ENCODE results near the gene HLCS.

HLCS gene

DNA sequence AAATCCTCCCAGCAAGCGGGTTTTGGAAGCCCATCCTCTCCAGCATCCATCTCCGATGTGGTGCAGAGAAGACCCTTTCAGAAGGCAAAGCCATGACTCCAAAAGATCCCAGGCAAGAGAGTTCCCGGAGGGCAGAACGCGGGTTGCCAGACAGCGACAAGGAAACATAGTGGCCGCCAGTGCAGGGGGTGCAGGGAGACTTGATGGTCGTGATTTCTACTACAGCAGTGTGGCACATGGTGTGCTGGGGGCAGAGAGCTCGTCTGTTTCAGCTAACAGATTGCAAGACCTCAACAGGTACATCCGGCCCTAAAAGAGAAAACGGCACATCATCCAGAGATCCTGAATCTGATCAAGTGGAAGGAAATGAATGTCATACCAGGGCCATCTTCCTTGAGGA, 74.3 kb downstream of the HLCS start:
- Histone ChIP-seq H3K4me3 (ENCODE audit: low read depth, low read length) (no peak overlapping the region), H3K4me1 (ENCODE audit: control insufficient read depth, insufficient read depth, low read length, unreplicated experiment) (peaks cover 8% of the 10 kb centered on the region), H2AFZ (ENCODE audit: low read length, unreplicated experiment) (no peak overlapping the region), H3K36me3 (ENCODE audit: insufficient read depth, low read length) (peaks cover 7% of the 10 kb centered on the region; the same call in 1 of the 2 replicates), H3K27me3 (ENCODE audit: insufficient read depth, low read length) (no peaks in the 10 kb centered on the region), H3K79me2 (ENCODE audit: control insufficient read depth, insufficient read depth, low read length, unreplicated experiment) (no peaks in the 10 kb centered on the region), H3K27ac (ENCODE audit: low read depth, low read length) (no peak overlapping the region)

DNA sequence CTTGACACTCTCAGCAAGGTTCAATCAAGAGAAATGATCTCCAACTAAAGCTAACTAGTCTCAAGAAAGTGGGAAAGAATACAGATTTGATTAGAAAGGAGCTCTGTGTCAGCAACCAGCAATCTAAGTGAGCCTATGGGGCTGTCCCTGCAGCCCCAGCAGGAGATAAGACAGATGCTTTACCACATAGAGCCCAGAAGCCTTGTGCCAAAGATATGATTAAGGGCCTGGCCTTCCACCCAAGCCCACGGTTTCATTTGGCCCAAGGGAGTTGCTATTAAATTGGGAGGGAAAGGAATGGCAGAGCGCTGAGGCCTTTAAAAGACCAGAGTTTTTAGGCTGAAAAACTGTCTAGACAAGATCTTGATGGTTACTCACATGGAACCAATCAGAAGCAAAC, 74.8 kb downstream of the HLCS start:
- Histone ChIP-seq H3K4me1 (ENCODE audit: control insufficient read depth, insufficient read depth, low read length, unreplicated experiment) (peaks cover 8% of the 10 kb centered on the region), H3K27me3 (ENCODE audit: insufficient read depth, low read length) (no peaks in the 10 kb centered on the region), H3K79me2 (ENCODE audit: control insufficient read depth, insufficient read depth, low read length, unreplicated experiment) (no peaks in the 10 kb centered on the region), H2AFZ (ENCODE audit: low read length, unreplicated experiment) (no peak overlapping the region), H3K4me3 (ENCODE audit: low read depth, low read length) (no peak overlapping the region), H3K36me3 (ENCODE audit: insufficient read depth, low read length) (peaks cover 7% of the 10 kb centered on the region; the same call in 1 of the 2 replicates), H3K27ac (ENCODE audit: low read depth, low read length) (no peak overlapping the region)

DNA sequence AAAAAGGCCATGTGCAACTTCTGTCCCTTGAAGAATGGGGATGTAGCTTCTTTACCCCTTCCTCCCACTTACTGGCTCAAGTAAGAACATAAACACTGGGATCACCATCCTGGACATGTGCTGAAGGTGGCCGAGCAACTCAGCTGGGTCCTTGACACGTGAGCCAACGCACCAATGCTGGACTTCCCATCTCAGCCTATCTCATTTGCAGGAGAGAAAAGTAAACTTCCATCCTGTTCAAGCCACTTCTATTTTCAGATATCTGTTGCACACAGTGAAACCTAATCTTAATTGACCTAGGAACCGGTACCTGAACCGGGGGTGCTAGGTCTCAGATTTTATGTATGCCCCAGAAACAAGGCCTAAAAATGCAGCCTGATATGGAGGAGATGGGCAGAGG, 75.3 kb downstream of the HLCS start:
- no peak overlapping the region for H2AFZ ChIP-seq (ENCODE audit: low read length, unreplicated experiment)
- no peak overlapping the region for H3K27ac ChIP-seq (ENCODE audit: low read depth, low read length)
- no peaks in the 10 kb centered on the region for H3K27me3 ChIP-seq (ENCODE audit: insufficient read depth, low read length)
- no peaks in the 10 kb centered on the region for H3K79me2 ChIP-seq (ENCODE audit: control insufficient read depth, insufficient read depth, low read length, unreplicated experiment)
- peaks cover 7% of the 10 kb centered on the region; the same call in 1 of the 2 replicates for H3K36me3 ChIP-seq (ENCODE audit: insufficient read depth, low read length)
- peaks cover 8% of the 10 kb centered on the region for H3K4me1 ChIP-seq (ENCODE audit: control insufficient read depth, insufficient read depth, low read length, unreplicated experiment)
- H3K4me3 ChIP-seq (ENCODE audit: low read depth, low read length), result no peak overlapping the region

- no peaks in the 10 kb centered on the region for H3K27me3 ChIP-seq (ENCODE audit: insufficient read depth, low read length)
- peak overlapping the region; percentile 49; the same call in 1 of the 2 replicates for H3K27ac ChIP-seq (ENCODE audit: low read depth, low read length)
- H3K4me1 ChIP-seq (ENCODE audit: control insufficient read depth, insufficient read depth, low read length, unreplicated experiment), result peaks cover 8% of the 10 kb centered on the region
- H3K79me2 ChIP-seq (ENCODE audit: control insufficient read depth, insufficient read depth, low read length, unreplicated experiment), result no peaks in the 10 kb centered on the region
- H3K4me3 ChIP-seq (ENCODE audit: low read depth, low read length), result no peak overlapping the region
- no peak overlapping the region for H2AFZ ChIP-seq (ENCODE audit: low read length, unreplicated experiment)
- peaks cover 10% of the 10 kb centered on the region; the same call in 1 of the 2 replicates for H3K36me3 ChIP-seq (ENCODE audit: insufficient read depth, low read length)
These were observed 76.4 kb downstream of the HLCS start for GRCh38 chr21:36890086-36890485.

DNA sequence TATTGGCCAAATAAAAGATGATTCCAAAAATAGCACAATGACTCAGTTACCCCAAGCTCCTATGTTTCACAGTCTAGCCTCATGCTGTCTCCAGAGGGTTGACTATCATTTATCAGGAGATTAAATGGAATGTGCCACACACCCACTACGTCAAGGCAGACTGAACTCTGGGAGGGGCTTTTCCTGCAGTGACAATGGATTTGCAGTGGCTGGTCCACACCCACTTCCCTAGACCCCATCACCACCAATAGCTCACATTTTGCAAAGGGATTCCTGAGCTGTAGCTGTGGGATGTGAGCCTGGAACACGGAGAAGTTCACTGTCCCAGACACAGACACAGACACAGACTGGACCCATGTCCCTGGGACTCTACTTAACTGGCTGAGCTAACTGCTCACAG, 77.1 kb downstream of the HLCS start:
- Histone ChIP-seq H3K79me2 (ENCODE audit: control insufficient read depth, insufficient read depth, low read length, unreplicated experiment) (no peaks in the 10 kb centered on the region), H3K4me3 (ENCODE audit: low read depth, low read length) (no peak overlapping the region; the same call in 1 of the 2 replicates), H3K4me1 (ENCODE audit: control insufficient read depth, insufficient read depth, low read length, unreplicated experiment) (peaks cover 8% of the 10 kb centered on the region), H3K36me3 (ENCODE audit: insufficient read depth, low read length) (peaks cover 16% of the 10 kb centered on the region), H3K27ac (ENCODE audit: low read depth, low read length) (peak overlapping the region; percentile 49; the same call in 1 of the 2 replicates), H2AFZ (ENCODE audit: low read length, unreplicated experiment) (no peak overlapping the region), H3K27me3 (ENCODE audit: insufficient read depth, low read length) (no peaks in the 10 kb centered on the region)

DNA sequence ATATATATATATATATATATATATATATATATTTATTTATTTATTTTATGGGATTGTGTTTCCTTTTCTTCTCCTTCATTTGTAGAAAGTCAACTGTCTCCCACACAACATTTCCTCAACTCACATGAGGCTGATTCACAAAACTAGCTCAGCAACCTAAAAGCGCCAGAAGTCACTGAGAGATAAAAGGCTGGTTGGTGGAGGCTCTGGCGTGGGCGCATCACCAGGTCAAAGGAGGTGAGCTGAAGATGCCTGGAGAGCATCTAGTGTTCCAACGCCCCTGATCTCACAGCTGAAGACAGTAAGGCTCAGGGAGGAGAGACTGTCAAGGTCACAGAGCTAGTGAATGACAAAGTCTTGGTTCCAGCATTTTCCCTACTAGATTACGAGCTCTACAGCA, 78.0 kb downstream of the HLCS start:
- H3K27ac ChIP-seq (ENCODE audit: low read depth, low read length), result peak overlapping the region; percentile 30; the same call in 1 of the 2 replicates
- H3K36me3 ChIP-seq (ENCODE audit: insufficient read depth, low read length), result peaks cover 24% of the 10 kb centered on the region
- no peaks in the 10 kb centered on the region for H3K79me2 ChIP-seq (ENCODE audit: control insufficient read depth, insufficient read depth, low read length, unreplicated experiment)
- H2AFZ ChIP-seq (ENCODE audit: low read length, unreplicated experiment), result no peak overlapping the region
- H3K4me3 ChIP-seq (ENCODE audit: low read depth, low read length), result no peak overlapping the region
- H3K27me3 ChIP-seq (ENCODE audit: insufficient read depth, low read length), result no peaks in the 10 kb centered on the region
- H3K4me1 ChIP-seq (ENCODE audit: control insufficient read depth, insufficient read depth, low read length, unreplicated experiment), result peaks cover 8% of the 10 kb centered on the region

- Histone ChIP-seq H2AFZ (ENCODE audit: low read length, unreplicated experiment) (no peak overlapping the region), H3K36me3 (ENCODE audit: insufficient read depth, low read length) (peaks cover 25% of the 10 kb centered on the region), H3K4me3 (ENCODE audit: low read depth, low read length) (no peak overlapping the region), H3K27ac (ENCODE audit: low read depth, low read length) (no peak overlapping the region), H3K79me2 (ENCODE audit: control insufficient read depth, insufficient read depth, low read length, unreplicated experiment) (no peaks in the 10 kb centered on the region), H3K4me1 (ENCODE audit: control insufficient read depth, insufficient read depth, low read length, unreplicated experiment) (peaks cover 8% of the 10 kb centered on the region), H3K27me3 (ENCODE audit: insufficient read depth, low read length) (no peaks in the 10 kb centered on the region)
These were observed 78.5 kb downstream of the HLCS start for GRCh38 chr21:36887963-36888362.

DNA sequence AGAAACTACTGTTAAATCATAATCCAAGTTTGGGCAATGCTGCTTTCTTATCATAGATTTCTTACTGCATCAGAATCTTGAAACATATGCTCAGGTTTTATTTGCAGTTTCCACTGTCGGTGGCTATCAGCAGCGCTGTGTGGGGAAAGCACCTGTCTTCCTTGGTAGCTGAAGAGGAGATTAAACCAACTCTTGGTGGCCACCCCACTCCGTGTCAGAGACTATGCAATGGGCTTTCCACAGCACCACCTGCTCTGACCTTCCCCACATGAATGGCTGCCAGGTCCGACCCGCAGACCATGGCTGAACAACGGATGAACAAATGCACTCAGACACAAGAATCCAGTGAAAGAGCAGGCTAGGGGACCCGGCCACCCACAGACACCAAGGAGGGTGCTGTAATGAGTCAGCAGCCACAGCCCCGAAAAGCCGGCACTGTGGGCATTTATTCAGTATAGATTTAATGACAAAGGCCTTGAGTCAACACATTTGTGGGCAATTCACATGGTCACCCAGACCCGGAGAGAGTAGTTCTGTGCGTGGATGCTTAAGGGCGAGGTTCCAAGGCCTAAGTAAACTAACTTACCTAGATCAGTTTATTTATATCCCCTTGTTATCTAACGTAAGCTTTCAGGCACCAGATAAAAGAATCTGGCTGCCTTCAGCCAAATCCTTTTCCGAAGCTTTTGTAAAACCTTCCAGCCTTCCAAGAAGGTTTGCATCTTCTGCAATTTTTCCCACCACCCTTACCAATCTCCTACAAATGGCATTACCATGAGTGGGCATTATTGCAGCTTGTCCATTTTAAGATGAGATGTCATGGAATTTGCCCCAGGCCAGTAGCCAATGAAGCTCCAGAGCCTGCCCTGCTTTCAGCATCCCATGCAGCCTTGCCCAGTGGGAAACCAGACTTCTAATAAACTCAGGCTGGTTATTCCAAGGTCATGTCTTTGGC, 82.7 kb downstream of the HLCS start:
- no peak overlapping the region for H3K4me3 ChIP-seq (ENCODE audit: low read depth, low read length)
- H3K36me3 ChIP-seq (ENCODE audit: insufficient read depth, low read length), result peaks cover 20% of the 10 kb centered on the region; the same call in 1 of the 2 replicates
- H3K27ac ChIP-seq (ENCODE audit: low read depth, low read length), result no peak overlapping the region
- no peaks in the 10 kb centered on the region for H3K4me1 ChIP-seq (ENCODE audit: control insufficient read depth, insufficient read depth, low read length, unreplicated experiment)
- H3K79me2 ChIP-seq (ENCODE audit: control insufficient read depth, insufficient read depth, low read length, unreplicated experiment), result no peaks in the 10 kb centered on the region
- H2AFZ ChIP-seq (ENCODE audit: low read length, unreplicated experiment), result no peak overlapping the region
- H3K27me3 ChIP-seq (ENCODE audit: insufficient read depth, low read length), result no peaks in the 10 kb centered on the region

- Histone ChIP-seq H3K27ac (ENCODE audit: low read depth, low read length) (no peak overlapping the region), H3K36me3 (ENCODE audit: insufficient read depth, low read length) (peaks cover 22% of the 10 kb centered on the region; the same call in 1 of the 2 replicates)
These were observed 83.7 kb downstream of the HLCS start for GRCh38 chr21:36882776-36883175.

DNA sequence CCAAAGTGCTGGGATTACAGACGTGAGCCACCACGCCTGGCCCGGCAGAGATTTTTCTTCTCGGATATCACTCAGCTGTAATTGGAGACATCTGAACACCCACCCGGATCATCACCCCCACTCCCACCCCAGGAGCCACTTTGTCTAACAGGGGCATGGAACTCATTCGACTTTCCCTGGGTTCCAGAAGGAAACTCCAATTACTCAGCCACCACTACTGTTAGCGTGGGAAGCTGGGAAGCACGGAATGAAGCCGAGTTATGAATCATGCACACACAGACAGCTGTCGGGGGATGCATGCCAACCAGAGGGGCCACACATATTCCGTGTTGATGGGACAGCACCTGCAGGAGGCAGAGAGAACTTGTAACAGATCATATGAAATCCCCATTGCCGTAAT, 85.2 kb downstream of the HLCS start:
- no peaks in the 10 kb centered on the region for H3K27me3 ChIP-seq (ENCODE audit: insufficient read depth, low read length)
- no peak overlapping the region for H3K27ac ChIP-seq (ENCODE audit: low read depth, low read length)
- no peaks in the 10 kb centered on the region for H3K79me2 ChIP-seq (ENCODE audit: control insufficient read depth, insufficient read depth, low read length, unreplicated experiment)
- H3K4me1 ChIP-seq (ENCODE audit: control insufficient read depth, insufficient read depth, low read length, unreplicated experiment), result no peaks in the 10 kb centered on the region
- H2AFZ ChIP-seq (ENCODE audit: low read length, unreplicated experiment), result no peak overlapping the region
- no peak overlapping the region for H3K4me3 ChIP-seq (ENCODE audit: low read depth, low read length)
- H3K36me3 ChIP-seq (ENCODE audit: insufficient read depth, low read length), result peaks cover 28% of the 10 kb centered on the region; the same call in 1 of the 2 replicates

More at GRCh38 chr21:36882776-36883175, 83.7 kb downstream of the HLCS start:
- Histone ChIP-seq H3K27me3 (ENCODE audit: insufficient read depth, low read length) (no peaks in the 10 kb centered on the region), H3K79me2 (ENCODE audit: control insufficient read depth, insufficient read depth, low read length, unreplicated experiment) (no peaks in the 10 kb centered on the region), H2AFZ (ENCODE audit: low read length, unreplicated experiment) (no peak overlapping the region), H3K4me3 (ENCODE audit: low read depth, low read length) (no peak overlapping the region), H3K4me1 (ENCODE audit: control insufficient read depth, insufficient read depth, low read length, unreplicated experiment) (no peaks in the 10 kb centered on the region)

DNA sequence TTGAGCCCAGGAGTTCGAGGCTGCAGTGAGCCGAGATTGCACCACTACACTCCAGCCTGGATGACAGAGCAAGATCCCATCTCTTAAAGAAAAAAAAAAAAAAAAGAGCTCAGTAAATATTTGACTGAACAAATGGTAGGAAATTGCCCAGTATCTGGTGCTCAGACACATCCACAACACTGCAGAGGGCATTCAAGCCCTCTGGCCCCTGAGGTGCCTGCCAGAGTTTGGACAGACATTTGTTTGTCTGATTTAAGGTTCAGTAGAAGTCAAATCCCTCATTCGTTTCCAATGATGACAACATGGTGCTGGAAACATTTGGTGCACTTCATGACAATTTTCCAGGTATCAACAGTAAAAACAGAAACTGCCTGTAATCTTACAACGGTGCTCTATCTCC, 86.6 kb downstream of the HLCS start:
- Histone ChIP-seq H3K27me3 (ENCODE audit: insufficient read depth, low read length) (no peaks in the 10 kb centered on the region), H3K27ac (ENCODE audit: low read depth, low read length) (no peak overlapping the region), H3K36me3 (ENCODE audit: insufficient read depth, low read length) (peaks cover 23% of the 10 kb centered on the region; the same call in 1 of the 2 replicates), H3K79me2 (ENCODE audit: control insufficient read depth, insufficient read depth, low read length, unreplicated experiment) (no peaks in the 10 kb centered on the region), H3K4me3 (ENCODE audit: low read depth, low read length) (no peak overlapping the region), H2AFZ (ENCODE audit: low read length, unreplicated experiment) (no peak overlapping the region), H3K4me1 (ENCODE audit: control insufficient read depth, insufficient read depth, low read length, unreplicated experiment) (no peaks in the 10 kb centered on the region)
